Measurements from ENCODE around the gene PRIM2.
"Not testable (repeated sequence)": the region's sequence is repeated elsewhere in the genome, so short reads cannot be mapped to it uniquely, and the experiment has no call there.

The PRIM2 gene

DNA sequence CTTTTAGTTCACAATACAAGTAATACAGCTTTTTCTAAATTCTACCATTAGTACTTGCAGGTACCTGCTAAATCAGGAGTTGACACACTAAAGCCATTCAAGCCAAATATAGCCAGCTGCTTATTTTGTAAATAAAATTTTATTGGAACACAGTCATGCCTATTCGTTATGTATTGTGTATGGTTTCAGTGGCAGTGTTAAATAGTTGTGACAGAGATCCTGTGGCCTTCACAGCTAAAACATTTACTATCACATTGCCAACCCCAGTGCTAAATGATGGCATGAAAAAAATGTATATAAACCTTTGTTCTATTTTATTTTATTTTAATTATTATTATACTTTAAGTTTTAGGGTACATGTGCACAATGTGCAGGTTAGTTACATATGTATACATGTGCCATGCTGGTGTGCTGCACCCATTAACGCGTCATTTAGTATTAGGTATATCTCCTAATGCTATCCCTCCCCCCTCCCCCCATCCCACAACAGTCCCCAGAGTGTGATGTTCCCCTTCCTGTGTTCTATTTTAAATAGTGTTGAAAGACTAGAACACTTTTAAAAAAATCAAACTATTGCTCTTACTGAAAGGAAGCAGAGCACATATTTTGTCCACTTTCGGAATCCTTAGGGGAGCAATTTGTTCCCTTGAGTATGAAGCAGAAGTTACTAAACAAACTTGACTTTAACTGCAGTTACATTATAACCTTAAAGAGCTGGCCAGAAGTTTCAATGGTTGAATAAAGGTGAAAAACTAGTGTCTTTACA, 115.7 kb downstream of the PRIM2 start:
- Mint-ChIP-seq H3K27me3 (no peaks in the 10 kb centered on the region), H3K4me1 (ENCODE audit: low read depth) (peaks cover 10% of the 10 kb centered on the region), H3K27ac (no peak overlapping the region), H3K36me3 (ENCODE audit: low read depth) (no peaks in the 10 kb centered on the region), H3K9me3 (no peaks in the 10 kb centered on the region), H3K4me3 (no peak overlapping the region)
- intact Hi-C loops (cut with micrococcal nuclease): no loop called here

DNA sequence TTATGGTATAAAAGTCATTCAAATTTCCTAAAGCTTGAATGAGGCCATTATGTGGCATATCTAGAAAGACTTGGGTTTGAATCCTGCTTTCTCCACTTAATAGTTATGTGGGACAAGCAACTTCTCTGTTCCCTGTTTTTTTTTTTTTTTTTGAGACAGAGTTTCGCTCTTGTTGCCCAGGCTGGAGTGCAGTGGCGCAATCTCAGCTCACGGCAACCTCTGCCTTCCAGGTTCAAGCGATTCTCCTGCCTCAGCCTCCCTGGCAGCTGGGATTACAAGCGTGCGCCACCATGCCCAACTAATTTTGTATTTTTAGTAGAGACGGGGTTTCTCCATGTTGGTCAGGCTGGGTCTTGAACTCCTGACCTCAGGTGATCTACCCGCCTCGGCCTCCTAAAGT, 116.4 kb downstream of the PRIM2 start:
- not testable (repeated sequence) for H3K27ac Mint-ChIP-seq, H3K4me3 Mint-ChIP-seq

DNA sequence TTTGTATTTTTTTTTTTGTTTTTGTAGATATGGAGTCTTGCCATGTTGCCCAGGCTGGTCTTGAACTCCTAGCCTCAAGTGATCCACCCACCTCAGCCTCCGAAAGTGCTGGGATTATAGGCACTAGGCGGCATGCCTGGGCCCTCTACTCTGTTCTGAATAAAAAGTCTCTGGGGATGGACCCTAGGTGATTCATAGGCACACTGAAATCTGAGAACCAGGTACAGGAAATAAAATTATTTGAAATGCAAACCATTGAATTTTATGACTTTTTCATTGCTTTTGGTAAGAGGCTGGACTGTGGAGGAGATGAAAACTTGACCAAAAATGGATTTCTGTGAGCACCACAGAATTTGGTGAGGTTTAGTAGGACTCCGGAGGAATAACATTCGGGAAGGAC, 117.5 kb downstream of the PRIM2 start:
- H3K9me3 Mint-ChIP-seq: no peaks in the 10 kb centered on the region
- intact Hi-C loops (cut with micrococcal nuclease): no loop called here
- H3K36me3 Mint-ChIP-seq (ENCODE audit: low read depth): no peaks in the 10 kb centered on the region
- H3K27me3 Mint-ChIP-seq: no peaks in the 10 kb centered on the region
- peaks cover 10% of the 10 kb centered on the region for H3K4me1 Mint-ChIP-seq (ENCODE audit: low read depth)
- H3K27ac Mint-ChIP-seq: no peak overlapping the region
- H3K4me3 Mint-ChIP-seq: no peak overlapping the region

More for the DNA sequence above, 116.4 kb downstream of the PRIM2 start:
- H3K9me3 Mint-ChIP-seq; H3K27me3 Mint-ChIP-seq; H3K4me1 Mint-ChIP-seq (ENCODE audit: low read depth); intact Hi-C loops (cut with micrococcal nuclease); H3K36me3 Mint-ChIP-seq (ENCODE audit: low read depth): not testable (repeated sequence)

DNA sequence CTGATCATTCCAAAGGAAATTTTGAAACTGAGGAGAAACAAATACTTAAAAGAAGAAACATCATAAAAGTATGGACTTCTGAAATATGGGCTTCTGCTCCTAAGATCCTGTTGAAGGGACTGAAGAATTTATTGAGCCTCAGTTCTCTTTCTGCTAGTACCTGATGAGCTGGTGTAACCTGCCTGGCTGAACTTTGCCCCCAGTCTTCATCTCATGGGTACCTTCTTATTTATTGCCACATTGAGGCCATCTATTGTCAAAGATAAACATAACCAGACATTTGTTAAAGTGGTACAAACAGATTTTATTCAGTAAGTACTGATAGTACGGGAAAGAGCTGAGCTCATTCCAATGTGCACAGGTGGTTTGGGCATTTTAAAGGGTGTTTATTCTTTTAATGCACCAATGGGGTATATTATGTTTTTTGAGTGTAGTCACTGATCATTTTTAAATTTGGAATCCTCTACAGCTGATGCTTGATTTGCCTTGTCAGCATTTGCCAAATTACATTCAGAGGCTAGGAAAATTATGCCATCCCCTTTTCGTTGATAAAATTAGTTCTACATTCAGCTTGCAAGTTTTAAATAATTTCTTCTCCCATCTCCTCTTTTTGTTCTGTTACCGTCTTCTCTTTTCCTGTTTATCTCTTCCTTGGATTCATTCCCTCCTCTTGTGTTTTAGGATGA, 118.2 kb downstream of the PRIM2 start:
- intact Hi-C loops (cut with micrococcal nuclease): no loop called here
- no peaks in the 10 kb centered on the region for H3K9me3 Mint-ChIP-seq
- H3K4me1 Mint-ChIP-seq (ENCODE audit: low read depth): peaks cover 10% of the 10 kb centered on the region
- H3K27me3 Mint-ChIP-seq: no peaks in the 10 kb centered on the region
- no peaks in the 10 kb centered on the region for H3K36me3 Mint-ChIP-seq (ENCODE audit: low read depth)
- H3K27ac Mint-ChIP-seq: no peak overlapping the region
- H3K4me3 Mint-ChIP-seq: no peak overlapping the region

DNA sequence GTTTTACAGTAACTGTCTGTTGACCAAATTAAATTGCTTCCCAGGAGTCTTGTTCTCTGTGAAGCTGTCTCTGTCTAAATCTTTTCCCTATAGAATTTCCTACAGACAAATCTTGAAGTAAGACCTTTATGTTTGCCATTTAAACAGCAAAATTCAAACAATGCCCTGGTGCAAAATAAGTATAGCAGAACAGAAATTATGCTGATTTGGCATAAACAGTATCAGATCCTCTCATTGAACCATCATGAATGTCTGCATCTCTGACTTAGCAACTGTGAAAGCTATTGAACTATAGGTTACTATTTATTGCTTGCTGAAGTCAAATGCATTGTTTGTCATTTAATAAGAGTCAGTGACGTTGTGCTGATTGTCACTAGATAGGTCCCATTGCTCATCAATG, 123.3 kb downstream of the PRIM2 start:
- H3K4me3 Mint-ChIP-seq; H3K27me3 Mint-ChIP-seq; H3K36me3 Mint-ChIP-seq (ENCODE audit: low read depth); intact Hi-C loops (cut with micrococcal nuclease); H3K4me1 Mint-ChIP-seq (ENCODE audit: low read depth); H3K27ac Mint-ChIP-seq; H3K9me3 Mint-ChIP-seq: not testable (repeated sequence)

DNA sequence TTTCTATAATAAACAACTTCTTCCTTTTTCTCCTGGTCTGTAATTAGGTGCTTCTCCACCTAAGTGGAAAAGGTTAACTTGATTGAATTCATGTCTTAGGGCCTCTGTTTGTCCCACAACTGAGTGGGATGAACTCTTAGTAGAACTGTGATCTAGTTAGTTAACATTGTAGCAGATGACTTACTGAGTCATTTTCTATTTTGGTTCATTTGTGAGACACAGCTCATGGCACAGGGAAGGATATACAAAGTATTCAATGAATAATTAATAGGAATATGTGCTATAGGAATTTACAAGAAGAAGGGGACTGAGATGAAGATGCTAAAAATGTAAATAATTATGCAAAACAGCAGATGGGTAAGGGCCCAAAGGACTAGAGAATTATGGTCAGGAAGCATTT, 124.7 kb downstream of the PRIM2 start:
- H3K27ac Mint-ChIP-seq; H3K9me3 Mint-ChIP-seq; intact Hi-C loops (cut with micrococcal nuclease); H3K4me1 Mint-ChIP-seq (ENCODE audit: low read depth); H3K27me3 Mint-ChIP-seq; H3K4me3 Mint-ChIP-seq; H3K36me3 Mint-ChIP-seq (ENCODE audit: low read depth): not testable (repeated sequence)

DNA sequence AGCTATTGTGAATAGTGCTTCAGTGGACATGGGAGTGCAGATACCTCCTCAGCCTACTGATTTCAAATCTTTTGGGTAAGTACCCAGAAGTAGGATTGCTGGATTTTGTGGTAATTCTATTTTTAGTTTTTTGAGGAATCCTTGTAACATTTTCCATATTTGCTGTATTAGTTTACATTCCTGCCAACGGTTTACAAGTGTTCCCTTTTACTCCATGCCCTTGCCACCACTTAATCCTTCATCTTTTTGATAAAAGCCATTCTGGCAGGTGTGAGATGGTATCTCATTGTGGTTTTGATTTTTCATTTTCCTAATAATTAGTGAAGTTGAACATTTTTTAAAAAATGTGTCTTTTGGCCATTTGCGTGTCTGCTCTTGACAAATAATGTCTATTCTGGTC, 125.8 kb downstream of the PRIM2 start:
- H3K27ac Mint-ChIP-seq; H3K9me3 Mint-ChIP-seq; H3K4me1 Mint-ChIP-seq (ENCODE audit: low read depth); H3K36me3 Mint-ChIP-seq (ENCODE audit: low read depth); H3K4me3 Mint-ChIP-seq; intact Hi-C loops (cut with micrococcal nuclease); H3K27me3 Mint-ChIP-seq: not testable (repeated sequence)

DNA sequence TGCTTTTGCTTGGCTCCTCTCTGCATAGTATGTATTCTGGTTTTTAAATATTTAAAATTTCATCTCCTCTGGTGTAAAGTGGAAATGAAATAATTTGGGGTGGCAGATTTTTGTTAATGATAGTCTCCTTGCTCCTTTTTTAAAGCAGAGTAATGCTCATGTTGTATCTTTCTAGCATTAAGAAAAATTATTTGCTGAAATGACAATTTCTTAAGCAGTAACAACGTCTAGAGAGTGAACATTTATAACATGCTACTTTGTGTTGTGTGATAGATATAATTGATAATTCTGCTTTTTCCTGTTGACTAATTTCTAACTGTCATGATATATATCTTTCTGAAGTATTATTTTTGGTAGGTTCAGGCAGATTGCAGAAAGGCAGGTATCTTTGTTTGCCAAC, 127.4 kb downstream of the PRIM2 start:
- H3K36me3 Mint-ChIP-seq (ENCODE audit: low read depth); H3K9me3 Mint-ChIP-seq; H3K27ac Mint-ChIP-seq; H3K27me3 Mint-ChIP-seq; H3K4me1 Mint-ChIP-seq (ENCODE audit: low read depth); intact Hi-C loops (cut with micrococcal nuclease); H3K4me3 Mint-ChIP-seq: not testable (repeated sequence)

DNA sequence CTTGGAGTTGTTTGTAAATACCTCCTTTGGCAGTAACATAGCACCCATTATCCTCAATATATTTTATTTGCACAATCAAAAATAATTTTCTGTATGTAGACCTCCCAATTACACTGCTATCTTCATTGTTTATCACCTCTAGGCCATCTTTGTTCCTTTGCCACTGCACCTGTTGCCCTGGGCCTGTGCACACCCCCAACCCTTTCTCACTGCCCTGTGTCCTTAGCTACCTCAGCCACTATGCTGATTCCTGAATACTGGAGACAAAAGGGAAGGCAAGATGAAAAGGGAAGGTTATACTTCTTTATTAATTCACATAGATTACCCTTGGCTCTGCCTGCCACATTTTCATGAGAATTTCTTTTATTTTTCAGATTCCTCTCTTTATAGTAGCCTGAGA, 127.9 kb downstream of the PRIM2 start:
- H3K27me3 Mint-ChIP-seq; H3K9me3 Mint-ChIP-seq; H3K4me1 Mint-ChIP-seq (ENCODE audit: low read depth); H3K36me3 Mint-ChIP-seq (ENCODE audit: low read depth); H3K4me3 Mint-ChIP-seq; intact Hi-C loops (cut with micrococcal nuclease): not testable (repeated sequence)
- peak overlapping the region; percentile 46 for H3K27ac Mint-ChIP-seq

DNA sequence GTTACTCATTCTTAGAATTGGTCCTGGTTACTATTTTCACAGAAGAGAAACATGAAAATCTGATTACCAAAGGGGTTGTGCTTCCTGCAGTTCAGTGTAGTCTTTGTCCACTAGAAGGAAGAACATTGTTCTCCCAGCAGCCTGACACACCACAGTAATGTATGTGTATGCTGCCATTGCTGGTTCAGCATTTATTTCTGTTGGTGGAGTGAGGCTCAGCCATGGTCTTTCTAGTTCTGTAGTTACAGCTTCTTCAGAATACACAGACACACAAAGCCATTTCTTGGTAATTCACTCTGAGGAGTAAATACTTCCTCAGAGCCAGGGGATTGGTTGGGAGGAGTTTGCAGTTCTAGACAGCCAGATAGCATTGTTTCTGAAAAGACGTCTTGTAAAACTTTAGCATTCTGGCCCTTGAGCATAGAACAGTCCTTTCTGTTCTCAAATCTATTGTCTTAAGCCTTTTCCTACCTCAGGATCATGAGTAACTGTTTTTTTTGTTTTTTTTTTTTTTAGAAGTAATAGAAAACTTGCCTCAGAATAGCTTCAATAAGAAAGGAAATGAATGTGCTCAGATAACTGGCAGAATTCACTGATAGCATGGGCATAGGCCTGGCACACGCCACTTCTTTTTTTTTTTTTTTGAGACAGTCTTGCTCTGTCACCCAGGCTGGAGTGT, 128.5 kb downstream of the PRIM2 start:
- H3K36me3 Mint-ChIP-seq (ENCODE audit: low read depth); H3K4me1 Mint-ChIP-seq (ENCODE audit: low read depth); H3K9me3 Mint-ChIP-seq; H3K27me3 Mint-ChIP-seq; intact Hi-C loops (cut with micrococcal nuclease); H3K4me3 Mint-ChIP-seq: not testable (repeated sequence)
- H3K27ac Mint-ChIP-seq: peak overlapping the region; percentile 46

DNA sequence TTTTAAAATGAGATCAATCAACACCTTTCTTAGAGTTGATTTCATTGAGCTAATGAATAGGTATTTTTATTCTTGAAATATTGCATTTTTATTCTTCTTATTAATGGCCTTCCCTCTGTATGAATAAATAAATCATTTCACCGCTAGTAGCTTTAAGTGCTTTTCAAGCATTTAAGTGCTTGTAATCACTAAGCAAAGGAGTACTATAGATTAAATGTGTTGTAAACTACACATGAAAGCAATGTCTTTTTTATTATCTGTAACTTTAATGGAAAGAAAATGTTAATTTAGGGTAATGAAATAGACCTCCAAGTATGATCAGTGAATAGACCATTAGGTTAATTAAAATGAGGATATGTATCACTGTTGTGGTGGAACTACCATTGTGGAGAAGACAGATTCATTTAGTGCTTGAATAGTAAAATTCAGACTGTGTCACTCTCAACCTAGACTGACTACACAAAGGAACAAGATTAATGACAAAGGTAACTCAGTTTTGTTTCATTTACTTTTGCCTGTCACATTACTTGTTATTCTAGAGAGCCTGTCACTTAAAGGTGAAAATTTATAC, 132.2 kb downstream of the PRIM2 start:
- intact Hi-C loops (cut with micrococcal nuclease); H3K4me3 Mint-ChIP-seq; H3K27me3 Mint-ChIP-seq; H3K36me3 Mint-ChIP-seq (ENCODE audit: low read depth); H3K27ac Mint-ChIP-seq; H3K9me3 Mint-ChIP-seq; H3K4me1 Mint-ChIP-seq (ENCODE audit: low read depth): not testable (repeated sequence)

DNA sequence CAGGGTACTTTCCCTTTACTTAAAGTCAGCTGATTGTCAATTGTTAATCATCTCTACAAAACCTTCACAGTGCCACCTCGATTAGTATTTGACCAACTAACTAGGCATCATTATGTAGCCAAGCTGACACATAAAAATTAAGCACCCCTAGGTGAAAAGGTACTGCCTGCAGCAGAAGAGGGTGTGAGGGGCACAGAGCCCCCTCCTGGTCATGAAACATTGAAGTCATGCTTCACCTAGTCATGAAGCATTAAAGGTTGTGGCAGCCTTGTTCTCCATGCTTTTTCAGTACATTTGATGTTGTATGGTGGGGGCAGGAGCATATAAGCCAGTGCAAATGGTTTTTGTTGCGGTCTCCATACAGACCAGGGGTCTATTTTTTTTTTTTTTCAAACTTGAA, 142.4 kb downstream of the PRIM2 start:
- intact Hi-C loops (cut with micrococcal nuclease); H3K27ac Mint-ChIP-seq: not testable (repeated sequence)

DNA sequence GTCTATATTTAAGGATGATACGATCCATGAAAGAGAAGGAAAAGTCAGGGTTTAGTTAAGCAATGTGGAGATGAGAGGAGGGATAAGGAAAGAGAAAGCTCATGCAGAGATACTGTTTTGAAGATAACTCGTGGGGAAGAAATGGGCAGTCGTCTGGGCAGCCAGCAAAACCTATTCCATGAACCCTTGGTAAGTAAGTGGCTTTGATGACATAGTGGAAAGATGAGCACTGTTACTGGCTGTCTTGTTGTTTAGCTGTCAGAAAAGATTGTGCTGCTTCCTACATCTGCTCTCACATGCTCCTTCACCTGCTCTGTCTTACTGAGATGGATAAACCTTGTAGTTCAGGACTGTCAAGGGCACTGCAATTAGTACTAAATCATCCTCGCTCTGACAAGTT, 143.6 kb downstream of the PRIM2 start:
- H3K27ac Mint-ChIP-seq; H3K4me3 Mint-ChIP-seq; H3K9me3 Mint-ChIP-seq; intact Hi-C loops (cut with micrococcal nuclease); H3K27me3 Mint-ChIP-seq; H3K36me3 Mint-ChIP-seq (ENCODE audit: low read depth); H3K4me1 Mint-ChIP-seq (ENCODE audit: low read depth): not testable (repeated sequence)

More for the DNA sequence above, 142.4 kb downstream of the PRIM2 start:
- H3K4me3 Mint-ChIP-seq; H3K36me3 Mint-ChIP-seq (ENCODE audit: low read depth); H3K27me3 Mint-ChIP-seq; H3K4me1 Mint-ChIP-seq (ENCODE audit: low read depth); H3K9me3 Mint-ChIP-seq: not testable (repeated sequence)

DNA sequence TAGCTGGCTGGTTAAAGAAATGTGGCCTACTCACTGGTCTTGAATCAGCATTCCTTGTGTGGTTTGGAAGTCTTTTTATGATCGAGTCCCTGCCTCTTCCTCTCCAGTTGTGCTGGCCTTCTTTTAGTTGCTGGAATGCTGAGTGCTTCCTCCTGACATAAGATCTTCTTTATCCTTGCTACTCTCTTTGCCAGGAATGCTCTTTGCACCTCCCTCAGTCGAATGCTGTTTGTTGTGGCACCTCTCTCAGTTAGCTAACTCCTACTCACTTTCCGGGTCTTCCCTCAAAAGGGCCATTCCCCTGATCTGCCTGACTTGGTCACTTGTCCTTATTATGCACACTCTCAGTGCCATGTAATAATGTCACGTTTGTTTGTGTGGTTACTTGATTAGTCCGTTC, 146.4 kb downstream of the PRIM2 start:
- intact Hi-C loops (cut with micrococcal nuclease); H3K4me1 Mint-ChIP-seq (ENCODE audit: low read depth); H3K4me3 Mint-ChIP-seq; H3K27me3 Mint-ChIP-seq; H3K36me3 Mint-ChIP-seq (ENCODE audit: low read depth); H3K27ac Mint-ChIP-seq; H3K9me3 Mint-ChIP-seq: not testable (repeated sequence)
